ENCODE measurements around the gene PURA.

PURA gene

DNA sequence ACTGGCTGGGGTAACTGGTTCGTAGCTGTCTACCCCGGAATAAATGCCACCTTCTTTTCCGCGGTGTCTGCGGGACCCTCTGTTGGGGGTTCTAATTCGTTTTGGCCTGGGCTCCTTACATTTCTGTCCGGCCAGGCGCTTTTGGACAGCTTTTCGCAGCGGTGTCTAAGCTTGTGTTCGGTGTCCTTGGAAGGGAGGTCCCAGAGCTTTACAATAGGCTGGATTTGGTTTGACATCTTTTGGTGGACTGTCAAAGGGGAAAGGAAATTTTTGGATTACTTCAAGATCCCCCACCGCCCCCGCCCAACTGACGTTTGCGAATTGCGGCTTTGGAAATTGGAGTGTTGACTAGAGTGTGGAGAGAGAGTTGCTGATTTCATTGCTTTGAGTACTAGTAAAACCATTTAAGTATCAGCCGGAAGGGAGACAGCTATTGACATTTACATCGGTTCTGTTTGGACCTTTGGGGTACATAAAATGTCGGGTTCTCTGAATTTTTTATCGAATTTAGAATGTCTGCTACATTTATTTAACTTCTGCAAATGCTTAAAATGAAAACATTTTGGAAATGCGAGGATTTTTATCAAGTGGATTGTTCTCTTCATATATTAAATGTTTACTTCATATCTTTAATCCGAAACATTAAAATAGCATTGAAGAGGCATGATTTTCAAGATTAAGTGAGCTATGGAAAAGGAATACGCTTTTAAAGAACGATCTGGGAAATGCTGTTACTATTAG is 4.7 kb upstream of the PURA start:
- no peak for DNase-seq (ENCODE audit: insufficient read length, low spot score)
- FAIRE-seq: no peak

DNA sequence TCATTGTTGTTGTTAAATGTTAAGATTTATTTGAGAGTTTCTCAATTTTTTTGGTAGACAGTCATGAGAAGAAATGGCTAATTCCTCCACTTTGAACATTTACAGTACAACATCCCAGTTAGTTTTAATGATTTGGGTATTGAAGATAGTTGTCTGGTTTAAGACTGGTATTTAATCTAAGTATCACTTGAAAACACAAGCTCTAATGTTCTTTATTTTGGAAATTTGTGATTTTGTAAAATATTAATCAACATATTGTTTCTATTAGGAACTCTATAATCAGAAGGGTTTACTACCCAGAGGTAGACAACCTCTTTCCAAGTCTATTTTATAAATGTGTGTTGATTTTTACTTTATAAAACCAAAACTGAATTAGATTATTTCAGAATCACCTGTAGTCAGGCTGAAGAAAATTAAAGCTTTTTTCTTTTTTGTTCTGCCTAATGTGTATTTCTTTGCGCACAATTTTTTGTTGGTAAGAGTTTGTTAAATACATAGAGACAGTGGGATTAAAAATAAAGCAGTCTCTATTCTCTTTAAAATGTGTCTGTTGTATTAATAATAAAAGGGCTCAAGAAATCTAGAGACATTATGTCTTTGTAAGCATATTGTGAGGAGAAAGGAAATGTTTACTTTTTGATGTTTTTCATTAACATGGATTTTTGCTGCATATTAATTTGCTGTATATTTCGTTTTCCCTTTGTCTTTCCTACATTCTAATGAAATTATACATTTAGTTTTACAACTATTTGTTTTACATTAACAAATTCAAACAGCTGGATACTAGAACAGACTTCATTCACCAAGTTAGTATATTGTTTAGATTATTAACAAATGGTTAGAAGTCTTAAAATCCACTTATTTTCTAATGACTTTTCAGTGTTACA is 3.9 kb upstream of the PURA start:
- DNase-seq (ENCODE audit: insufficient read length, low spot score): no peak
- no peak for FAIRE-seq

DNA sequence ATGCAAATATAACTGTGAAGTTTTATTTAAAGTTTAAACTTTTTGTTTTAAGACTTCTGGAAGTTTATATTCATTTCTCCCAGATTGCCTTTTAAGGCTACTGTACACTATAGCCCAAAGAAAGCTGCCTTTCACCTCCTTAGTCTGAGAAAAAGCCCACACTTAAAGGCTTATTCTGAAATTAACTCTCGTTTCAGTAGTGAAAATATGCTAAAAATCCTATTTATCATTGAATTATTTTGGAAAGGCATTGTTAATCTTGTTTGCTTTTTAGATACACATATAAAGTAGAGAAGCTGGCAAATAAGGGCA is 3.3 kb upstream of the PURA start:
- FAIRE-seq: no peak
- DNase-seq (ENCODE audit: insufficient read length, low spot score): no peak

DNA sequence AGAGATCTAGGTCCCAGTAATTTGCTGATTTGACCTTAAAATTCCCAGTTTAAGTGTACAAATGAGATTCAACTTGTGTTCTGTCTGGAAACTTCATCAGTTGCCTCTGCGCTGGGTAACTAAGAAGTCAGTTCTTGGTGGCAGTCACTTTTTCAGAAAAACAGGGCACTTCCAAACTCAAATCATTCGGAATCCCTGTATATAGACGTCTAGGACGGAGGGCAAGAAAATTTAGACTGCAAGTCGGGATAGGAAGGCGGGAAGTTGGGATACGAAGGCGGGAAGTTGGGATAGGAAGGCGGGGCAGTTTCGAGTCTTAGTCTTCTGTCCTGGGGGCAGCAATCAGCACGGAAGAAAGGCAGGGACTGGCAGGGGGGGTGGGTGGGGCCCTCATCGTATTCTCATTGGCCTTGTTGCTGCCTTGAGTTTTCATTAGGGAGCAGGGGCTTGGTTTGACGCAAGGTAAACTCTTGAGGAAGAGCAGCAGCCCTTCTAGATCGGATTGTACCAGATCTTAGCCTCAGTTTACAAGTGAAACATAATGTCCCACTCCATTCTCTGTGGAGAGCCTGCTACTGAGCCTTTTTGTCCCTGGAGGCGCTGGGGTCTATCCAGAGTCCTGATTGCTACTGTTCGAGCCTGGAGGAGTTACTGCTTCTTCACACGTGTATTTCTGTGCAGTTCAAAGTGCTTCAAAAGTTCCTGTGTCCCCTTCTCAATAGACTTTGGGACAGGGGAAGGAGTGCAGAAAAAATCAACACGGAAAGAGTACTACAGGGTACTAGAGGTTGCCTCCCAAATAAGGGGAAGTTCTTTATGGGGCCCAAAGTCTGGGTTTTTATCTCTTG is 2.7 kb upstream of the PURA start:
- DNase-seq (ENCODE audit: insufficient read length, low spot score) (no peak), FAIRE-seq (no peak)

DNA sequence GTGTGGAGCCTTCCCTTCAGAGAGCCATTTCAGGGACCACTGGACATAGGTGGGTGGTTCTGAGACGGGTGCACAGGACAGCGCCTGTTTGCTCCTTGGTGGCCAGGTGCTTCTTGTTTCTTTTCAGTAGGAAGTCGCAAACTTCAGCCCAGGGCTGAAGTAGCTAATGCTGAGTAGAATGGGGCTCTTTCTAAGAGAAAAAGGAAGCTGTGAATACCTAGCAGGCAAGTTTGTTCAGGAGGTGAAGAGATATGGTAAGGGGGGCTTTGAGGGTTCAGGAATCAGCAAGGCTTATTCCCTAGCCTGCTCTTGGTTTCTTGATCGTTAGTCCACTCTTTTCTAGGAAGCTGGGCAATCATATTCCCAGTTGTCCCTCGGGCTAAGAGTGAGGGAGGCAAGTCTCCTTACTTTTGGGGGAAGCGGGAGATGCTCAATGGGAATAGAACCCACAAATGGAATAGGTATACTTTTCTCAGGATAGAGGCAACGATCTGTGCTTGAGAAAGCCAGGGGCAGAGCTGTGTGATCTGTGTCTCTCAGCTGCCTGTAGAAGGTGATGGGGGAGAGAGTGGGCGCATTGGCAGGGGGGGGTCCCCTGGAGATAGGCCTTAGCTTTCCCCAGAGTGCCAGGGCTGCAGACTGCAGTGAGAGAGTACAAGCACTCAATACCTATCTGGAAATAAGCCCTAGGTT is 1.9 kb upstream of the PURA start:
- DNase-seq (ENCODE audit: insufficient read length, low spot score) (no peak), FAIRE-seq (no peak)

DNA sequence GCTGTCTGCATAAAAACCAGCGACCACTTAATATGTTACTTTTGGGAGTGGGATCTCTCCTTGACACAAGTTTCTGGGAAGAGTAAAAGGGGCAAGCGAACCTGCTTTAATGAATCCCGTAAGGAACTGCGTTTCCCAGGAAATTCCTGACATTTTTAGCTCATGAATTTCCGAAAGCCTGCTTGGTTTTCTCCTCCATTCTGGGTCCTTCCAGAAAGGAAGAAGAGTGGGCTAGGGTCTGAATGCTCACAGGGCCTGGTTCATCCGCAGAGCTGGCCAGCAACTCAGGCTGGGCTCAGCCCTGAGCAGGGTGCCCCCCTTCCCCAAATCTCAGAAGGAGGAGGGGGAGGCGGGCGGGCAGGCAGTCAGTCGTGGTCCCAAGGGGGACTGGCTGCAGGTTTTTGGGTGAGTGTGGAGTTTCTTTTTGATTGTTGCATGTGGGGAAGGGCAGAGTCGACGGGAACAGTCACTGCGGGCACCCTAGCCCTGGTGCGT is 1.2 kb upstream of the PURA start:
- no peak for DNase-seq (ENCODE audit: insufficient read length, low spot score)
- FAIRE-seq: no peak

DNA sequence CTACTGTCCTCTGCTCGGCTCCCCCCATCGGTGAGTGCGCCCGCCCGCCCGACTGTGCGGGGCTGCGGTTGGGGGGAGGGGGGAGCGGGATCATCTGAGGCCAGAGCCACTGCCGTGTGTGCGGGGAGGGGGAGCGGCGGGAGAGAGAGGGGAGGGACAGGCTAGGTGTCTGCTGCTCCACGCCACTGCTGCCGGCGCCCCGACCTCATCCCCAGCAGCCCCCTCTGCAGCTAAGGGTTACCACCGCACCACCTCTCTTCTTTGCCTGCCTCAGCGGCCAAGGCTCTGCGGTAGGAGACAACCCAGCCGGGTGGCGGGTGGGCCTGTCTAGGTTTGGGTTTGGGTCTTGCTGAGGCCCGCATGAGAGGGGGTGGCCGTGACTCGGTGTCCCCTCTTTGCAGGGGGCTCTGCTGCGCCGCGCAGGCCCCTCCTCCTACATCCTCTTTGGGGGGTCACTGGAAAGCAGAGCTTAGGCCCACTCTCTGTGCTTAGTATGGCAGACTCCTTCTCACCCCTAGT is 670 bp upstream of the PURA start:
- FAIRE-seq (no peak), DNase-seq (ENCODE audit: insufficient read length, low spot score) (no peak)

DNA sequence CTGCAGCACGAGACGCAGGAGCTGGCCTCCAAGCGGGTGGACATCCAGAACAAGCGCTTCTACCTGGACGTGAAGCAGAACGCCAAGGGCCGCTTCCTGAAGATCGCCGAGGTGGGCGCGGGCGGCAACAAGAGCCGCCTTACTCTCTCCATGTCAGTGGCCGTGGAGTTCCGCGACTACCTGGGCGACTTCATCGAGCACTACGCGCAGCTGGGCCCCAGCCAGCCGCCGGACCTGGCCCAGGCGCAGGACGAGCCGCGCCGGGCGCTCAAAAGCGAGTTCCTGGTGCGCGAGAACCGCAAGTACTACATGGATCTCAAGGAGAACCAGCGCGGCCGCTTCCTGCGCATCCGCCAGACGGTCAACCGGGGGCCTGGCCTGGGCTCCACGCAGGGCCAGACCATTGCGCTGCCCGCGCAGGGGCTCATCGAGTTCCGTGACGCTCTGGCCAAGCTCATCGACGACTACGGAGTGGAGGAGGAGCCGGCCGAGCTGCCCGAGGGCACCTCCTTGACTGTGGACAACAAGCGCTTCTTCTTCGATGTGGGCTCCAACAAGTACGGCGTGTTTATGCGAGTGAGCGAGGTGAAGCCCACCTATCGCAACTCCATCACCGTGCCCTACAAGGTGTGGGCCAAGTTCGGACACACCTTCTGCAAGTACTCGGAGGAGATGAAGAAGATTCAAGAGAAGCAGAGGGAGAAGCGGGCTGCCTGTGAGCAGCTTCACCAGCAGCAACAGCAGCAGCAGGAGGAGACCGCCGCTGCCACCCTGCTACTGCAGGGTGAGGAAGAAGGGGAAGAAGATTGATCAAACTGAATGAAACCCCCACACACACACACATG is 654 bp downstream of the PURA start:
- DNase-seq (ENCODE audit: insufficient read length, low spot score) (no peak), FAIRE-seq (no peak)

DNA sequence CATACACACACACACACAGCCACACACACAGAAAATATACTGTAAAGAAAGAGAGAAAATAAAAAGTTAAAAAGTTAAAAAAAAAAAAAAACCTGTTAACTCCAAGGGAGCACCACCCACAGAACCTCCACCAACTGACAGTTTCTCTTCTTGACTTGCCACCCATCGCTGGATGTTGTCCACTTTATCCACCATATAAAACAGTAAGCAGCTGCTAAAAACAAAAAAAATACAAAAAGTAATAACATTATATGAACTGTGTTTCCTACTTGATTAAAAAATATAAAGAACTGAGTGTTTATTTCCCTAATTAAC is 1.2 kb downstream of the PURA start:
- DNase-seq (ENCODE audit: insufficient read length, low spot score) (no peak), FAIRE-seq (no peak)

DNA sequence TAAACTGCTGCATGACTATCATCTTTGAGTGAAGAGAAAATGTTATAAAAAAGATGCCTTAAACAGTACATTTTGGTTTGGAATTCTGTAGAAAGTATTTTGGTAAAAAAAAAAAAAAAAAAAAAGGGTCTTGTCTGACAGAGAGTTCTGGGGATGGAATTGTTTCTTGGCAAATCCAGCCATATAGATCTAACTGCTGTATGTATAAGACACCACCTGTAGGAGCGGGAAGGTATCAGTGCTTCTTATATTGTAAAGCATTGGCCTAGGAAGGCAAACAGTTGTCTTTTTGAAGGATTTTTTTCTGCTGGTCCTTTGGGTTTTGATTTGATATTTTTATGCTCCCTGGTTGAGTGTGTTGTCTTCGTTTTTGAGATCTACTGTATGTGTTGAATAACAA is 2.8 kb downstream of the PURA start:
- no peak for DNase-seq (ENCODE audit: insufficient read length, low spot score)
- no peak for FAIRE-seq

DNA sequence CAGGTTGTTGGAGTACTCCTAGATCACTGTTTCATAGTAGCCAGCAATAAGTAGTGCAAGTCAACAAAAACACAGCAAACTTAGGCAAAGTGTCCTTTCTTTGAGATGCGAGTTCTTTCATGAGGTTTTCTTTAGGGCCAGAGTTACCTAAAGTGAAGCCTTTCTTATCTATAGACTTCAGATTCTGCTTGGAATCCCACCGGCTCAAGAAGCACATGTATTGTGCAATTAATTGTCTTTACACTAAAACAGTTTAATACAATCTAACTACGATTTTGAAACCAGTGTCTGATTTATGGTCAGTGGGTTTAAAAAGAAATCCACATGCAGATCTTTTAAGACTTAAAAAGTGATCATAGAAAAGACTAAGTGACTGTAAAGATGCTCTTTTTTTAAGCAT is 3.6 kb downstream of the PURA start:
- FAIRE-seq: no peak
- no peak for DNase-seq (ENCODE audit: insufficient read length, low spot score)

DNA sequence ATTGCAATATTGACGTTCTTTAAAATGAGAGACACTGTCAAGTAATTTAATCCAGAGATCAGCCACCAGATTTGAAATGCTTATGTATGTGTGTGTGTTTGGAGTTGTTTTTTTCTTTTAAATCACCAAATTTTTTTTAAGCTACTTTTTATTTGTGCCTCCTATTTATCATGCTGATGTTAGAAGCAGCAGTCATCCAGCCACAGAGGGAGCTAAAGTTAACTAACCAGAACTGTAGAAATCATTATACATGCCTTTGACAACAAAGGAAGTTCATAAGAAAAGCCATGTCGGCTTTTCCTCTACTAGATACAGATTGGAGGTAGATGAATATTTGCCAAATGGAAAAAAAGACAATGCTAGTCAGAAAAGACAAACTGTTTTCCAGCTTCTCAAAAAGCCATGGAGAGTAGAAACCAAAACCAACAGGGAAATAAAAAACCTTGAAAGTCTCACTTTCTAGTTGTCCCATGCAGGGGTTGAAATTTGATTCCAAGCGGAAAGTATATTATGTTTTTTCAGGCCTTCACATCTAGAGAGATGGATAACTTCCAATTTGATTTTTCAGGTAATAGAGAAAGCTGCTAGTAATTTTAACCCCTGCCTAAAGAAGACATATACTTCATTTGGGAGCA is 4.5 kb downstream of the PURA start:
- DNase-seq (ENCODE audit: insufficient read length, low spot score) (no peak), FAIRE-seq (no peak)

DNA sequence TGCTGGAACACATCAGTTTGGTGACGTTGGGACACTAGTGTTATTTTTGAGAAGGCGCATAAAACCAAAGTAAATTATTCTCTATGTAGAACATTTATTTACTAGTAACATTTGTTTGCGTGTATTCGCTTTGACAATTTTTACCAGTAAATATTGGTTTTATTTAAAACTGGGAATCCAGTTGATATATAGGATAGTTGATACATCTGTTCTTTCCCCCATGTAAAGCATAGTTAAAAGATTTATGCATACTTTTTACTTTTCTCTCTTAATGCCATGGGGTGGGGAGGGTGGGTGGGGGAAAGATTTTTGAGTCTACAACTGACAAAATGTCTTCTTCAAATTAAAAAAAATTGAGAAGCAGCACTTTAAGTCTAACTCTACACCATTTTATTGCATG is 11.7 kb downstream of the PURA start, which contains the start of gene IGIP:
Gene IGIP (plus strand): TSS at position 301 of the 400 bp plus-strand sequence. CDS start 2,540 bp downstream, outside the sequence.
- DNase-seq (ENCODE audit: insufficient read length, low spot score) (no peak), FAIRE-seq (no peak)

DNA sequence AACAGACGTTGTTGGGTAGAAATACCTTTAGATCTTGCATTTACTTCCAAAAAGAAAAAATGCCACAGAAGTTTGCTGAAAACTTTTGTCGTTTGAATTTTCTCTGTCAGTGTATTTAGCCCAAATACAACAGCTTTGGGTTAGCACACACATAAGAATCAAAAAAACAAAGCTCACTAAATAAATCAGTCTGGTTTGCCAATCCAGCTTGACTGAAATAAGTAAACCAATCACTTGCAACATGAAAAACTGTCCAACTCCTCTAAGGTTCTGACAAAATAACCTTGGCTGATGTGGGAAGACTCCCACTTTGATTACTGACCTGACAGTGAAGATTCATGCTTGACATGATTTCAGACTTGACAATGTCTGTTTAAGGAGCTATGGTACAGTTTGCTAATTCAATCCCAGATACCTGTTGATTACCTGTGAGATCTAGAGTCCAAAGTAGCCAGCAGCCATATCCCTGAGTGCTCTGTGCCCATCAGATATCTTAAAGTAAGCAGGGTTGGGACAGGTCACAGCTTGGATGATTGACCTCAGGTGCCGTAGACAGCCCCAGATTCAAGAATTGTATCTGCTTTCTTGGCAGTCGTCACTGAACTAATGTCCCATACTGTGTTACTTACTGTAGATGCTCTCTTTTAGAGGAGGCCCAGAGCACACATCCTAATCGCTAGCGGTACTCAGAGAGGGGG is 12.6 kb downstream of the PURA start:
- FAIRE-seq: no peak
- DNase-seq (ENCODE audit: insufficient read length, low spot score): no peak

DNA sequence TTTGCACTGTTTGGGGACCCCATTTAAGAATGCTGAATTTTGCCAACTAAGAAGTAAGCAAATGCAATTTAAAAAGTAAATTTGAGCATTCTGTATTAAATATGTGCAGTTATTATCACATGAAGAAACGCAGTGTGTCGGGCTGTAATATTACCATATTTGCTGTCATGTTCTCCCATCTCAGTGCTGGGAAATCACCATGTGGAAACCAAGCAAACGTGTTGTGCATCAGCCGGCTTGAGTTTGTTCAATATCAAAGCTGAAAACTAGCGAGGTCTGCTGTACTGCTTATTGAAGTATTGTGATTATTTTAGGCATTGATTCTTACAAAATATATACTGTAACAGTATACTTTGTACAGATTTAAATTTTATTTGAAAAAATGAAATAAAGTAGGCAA is 14.5 kb downstream of the PURA start:
- no peak for FAIRE-seq
- no peak for DNase-seq (ENCODE audit: insufficient read length, low spot score)

DNA sequence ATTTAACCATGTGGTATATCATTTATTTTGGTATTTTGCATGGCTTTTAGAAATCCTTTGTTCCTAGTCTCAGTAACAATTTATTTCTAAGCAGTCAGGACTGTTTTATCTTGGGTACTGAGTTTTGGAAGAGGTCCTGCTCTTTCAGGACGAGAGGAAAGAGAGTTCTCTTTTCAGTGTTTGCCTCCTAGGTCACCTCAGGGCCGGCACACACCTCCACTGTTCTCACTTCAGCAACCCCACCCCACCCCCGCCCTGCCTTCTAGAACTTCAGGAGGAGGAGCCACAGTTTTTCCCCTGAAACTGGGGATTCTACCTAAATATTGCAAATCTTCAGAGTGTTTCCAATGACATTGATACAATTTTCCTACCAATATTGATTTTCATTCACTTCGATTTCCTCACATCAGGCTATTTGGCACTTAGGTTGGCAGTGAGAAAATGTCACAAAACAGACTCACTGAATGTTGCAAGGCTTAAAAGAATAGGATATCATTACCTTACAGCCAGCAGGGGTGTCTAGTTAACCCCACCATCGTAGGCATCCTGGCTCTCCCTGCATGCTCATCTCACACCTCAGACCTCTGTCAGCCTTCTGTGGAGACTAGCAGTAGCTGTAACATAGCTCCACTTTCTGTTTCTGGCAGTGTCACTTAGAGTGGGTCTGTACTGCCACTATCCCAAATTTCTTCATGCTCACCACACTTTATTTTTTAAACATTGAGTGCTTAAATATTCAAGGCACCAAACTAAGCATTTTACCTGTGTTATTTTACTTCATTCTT is 17.2 kb downstream of the PURA start:
- FAIRE-seq: peak; percentile 4
- DNase-seq (ENCODE audit: insufficient read length, low spot score): no peak

DNA sequence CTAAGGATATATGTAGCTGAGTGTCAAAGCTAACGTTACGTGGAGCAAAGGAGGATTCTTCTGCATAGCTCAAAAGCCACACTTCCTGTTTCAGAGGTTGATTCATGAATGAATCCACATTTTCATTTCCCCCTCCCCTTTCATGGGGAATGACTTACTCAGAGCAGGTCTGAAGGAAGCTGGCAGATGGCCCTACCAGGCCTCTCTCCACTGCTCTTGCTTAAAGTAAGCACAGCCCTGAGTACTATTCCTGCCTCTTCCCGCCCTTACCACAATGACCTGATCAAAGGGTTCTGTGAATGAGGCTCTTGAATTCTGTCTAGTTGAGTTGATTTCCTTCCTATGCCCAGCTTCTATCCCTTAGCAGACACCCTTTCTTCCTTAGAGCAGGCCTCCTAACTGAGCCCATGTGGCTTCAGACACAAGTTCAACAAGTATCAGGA is 18.1 kb downstream of the PURA start:
- DNase-seq (ENCODE audit: insufficient read length, low spot score) (peak; percentile 62), FAIRE-seq (peak; percentile 16)

Data from HTR-8/SVneo (cell line).